Measurements from ENCODE around the gene ROR1.
"Not testable (repeated sequence)": the region's sequence is repeated elsewhere in the genome, so short reads cannot be mapped to it uniquely, and the experiment has no call there.

Gene ROR1

GRCh38 chr1:64196074-64196870 lies 422.5 kb downstream of the ROR1 start:
- FAIRE-seq, result no peak

- FAIRE-seq, result no peak
These were observed 423.3 kb downstream of the ROR1 start for GRCh38 chr1:64197076-64197475.

GRCh38 chr1:64199154-64199553 lies 425.3 kb downstream of the ROR1 start:
- FAIRE-seq, result no peak

DNA sequence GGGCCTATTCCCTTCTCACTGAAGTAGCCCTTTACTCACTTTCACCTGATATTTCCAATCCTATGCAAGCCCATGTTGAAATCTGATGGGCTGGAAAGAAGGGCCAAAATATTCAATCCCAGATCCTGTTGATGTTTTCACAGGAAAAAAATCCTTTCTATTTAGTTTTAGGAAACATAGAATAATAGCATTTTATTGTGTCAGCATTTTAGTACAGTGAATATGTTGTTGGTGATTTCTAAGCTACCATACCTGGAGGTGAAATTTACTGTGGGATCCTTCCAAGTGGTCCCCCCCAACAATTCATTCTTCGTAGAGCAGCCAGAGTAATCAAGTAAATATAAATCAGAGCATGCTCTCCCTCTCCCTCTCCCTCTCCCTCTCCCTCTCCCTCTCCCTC lies 426.2 kb downstream of the ROR1 start:
- FAIRE-seq, result no peak

DNA sequence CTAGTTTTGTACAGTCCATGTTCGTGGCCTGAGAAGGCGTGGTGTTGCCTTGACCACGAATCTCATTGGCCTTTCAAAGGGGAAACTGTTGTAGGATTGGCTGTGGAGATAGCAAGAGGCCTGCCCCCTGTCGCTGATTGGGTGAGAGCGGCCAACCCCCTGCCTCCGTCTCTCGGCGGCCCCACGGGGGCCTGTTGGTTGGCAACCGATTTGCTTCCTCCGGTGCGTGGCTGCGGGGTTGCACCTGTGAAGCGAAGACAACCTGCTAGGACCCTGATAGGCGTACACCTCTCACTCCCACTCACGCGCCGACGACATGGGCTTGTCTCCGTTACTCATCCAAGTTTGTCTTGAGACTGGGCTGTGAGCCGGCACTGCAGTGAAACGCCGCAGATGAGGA lies 429.6 kb downstream of the ROR1 start, which contains the start of gene UBE2U:
Gene UBE2U, plus strand, starts transcription at position 204 of the 400 bp plus-strand sequence. CDS start 428 bp downstream, outside the sequence.
- FAIRE-seq, result no peak

- FAIRE-seq, result no peak
These were observed 435.4 kb downstream of the ROR1 start for GRCh38 chr1:64209221-64209620.

DNA sequence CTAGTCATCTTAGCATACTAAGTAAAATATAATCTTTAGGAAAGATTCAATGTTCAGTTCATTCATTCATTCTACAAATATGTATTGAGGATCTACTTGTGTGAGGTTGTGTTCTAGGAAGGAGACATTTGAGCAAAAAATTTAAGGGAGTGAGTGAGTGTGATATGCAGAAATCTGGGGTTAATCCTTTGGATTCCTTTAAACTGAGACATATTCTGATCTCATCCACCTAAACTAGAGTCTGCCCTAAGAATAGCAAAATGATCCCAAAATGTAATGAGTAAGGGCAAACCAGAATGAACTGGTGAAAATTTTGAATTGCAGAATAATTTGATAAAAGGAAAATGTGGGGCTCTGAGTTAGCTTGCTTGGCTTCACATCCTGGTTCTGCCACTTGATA lies 438.2 kb downstream of the ROR1 start:
- no peak for FAIRE-seq

- FAIRE-seq, result no peak
These were observed 441.8 kb downstream of the ROR1 start for GRCh38 chr1:64215576-64215975.

DNA sequence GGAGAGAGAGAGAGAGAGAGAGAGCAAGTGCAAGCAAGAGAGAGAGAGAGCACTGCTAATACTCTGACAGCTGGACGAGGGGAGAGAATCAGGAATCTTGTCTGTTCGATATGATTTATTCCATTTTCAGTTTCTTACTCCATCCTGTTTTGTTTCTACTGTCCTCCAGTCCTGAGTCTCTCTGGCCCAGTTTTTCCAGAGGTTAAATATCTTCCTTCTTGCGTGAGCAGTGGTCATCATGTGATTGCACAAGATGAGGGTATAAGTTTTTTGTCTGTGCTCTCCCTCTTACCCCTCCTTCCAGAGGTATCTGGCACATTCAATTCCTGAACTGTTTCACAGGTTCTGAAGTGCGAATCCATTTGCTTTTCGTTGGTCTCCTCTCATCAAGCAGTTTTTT lies 446.4 kb downstream of the ROR1 start:
- FAIRE-seq, result no peak

GRCh38 chr1:64223329-64224151 lies 449.7 kb downstream of the ROR1 start:
- FAIRE-seq, result no peak

DNA sequence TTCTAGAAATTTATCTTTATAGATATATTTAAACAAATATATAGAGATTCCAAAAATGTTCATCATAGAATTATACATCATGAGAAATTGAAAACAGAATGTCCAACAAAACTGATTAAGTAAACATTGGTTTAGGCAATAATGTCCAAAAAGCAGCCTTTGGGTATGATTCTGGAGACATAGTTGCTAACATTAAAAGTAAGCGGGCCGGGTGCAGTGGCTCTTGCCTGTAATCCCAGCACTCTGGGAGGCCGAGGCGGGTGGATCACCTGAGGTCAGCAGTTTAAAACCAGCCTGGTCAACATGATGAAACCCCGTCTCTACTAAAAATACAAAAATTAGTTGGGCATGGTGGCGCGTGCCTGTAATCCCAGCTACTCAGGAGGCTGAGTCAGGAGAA lies 450.4 kb downstream of the ROR1 start:
- not testable (repeated sequence) for FAIRE-seq

DNA sequence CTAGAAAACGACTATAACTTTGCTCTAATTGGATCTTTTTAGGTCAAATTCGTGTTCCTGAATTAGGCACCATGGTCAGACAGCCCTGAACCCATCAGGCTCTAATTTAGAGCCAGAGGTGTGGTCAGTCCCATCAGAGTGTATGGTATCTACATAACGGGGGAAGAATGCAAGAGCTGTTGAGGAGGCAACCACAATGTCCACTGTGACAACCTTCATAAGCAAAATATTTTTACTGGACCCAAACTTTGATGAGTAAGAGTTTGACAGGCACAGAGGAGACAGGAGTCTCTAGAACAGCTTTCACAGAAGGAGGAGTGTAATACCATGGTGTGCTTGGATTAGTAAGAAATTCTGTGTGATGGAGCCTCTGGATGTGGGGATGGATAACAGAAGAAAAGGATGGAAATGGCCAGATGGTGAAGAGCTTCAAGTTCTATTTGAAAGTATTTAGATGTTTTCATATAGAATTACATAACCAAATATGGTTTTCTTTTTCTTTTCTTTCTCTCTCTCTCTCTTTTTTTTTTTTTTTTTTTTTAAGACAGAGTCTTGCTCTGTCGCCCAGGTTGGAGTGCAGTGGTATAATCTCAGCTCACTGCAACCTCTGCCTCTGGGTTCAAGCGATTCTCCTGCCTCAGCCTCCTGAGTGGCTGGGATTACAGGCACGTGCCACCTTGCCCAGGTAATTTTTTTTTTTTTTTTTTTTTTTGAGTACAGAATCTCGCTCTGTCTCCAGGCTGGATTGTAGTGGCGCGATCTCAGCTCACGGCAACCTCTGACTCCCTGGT lies 454.5 kb downstream of the ROR1 start:
- no peak for FAIRE-seq

DNA sequence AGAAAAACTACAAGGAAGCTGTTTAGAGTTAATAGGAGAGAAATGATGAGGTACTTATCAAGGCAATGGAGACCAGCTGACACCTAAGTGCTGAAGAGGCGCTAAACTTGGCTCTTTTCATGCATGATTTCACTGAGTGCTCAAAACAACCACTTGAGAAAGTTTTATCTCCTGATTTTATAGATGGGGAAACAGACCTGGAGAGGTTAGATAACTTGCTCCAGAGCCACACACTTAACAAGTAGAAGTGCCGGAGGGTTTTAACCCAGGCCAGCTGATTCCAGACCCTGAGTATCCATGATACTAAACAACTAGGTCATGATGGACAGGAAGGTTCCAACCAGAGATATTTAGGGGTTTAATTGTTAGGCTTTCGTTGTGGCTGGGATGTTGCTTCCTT lies 455.5 kb downstream of the ROR1 start:
- FAIRE-seq, result no peak

All from islet of Langerhans (tissue), 1 donor.